Gastroesophageal sphincter (tissue), 4 donors: ENCODE results near the gene RPL19. TPM values are rescaled to one million over a fixed set of nuclear protein-coding genes. Genes with fewer than 3 reads are reported as not detected.

Source experiments
- ATAC-seq: fragments of 150-250 bp; one replicate; pipeline ENCODE4 v1.9.1; 2016; ENCODE audit warnings: mild to moderate bottlenecking, moderate library complexity
- H3K27ac ChIP-seq, 4 donors: fragments of 200-600 bp; sonication (generic) in 3 of 4; 1 replicate in 3 of 4; 2 replicates in 1 of 4; pipeline ENCODE4 v1.5.1; 2016 to 2019
- H3K27me3 ChIP-seq: fragments of 200-600 bp; sonication (generic); one replicate; pipeline ENCODE4 v1.5.1; 2019
- H3K36me3 ChIP-seq, 2 donors: fragments of 200-600 bp; sonication (generic); one replicate each; pipeline ENCODE4 v1.5.1; 2019; ENCODE audit warnings: control low read depth in 1 of 2
- H3K4me1 ChIP-seq, 3 donors: fragments of 200-600 bp; sonication (generic); 1 replicate in 2 of 3; 2 replicates in 1 of 3; pipeline ENCODE4 v1.5.1; 2016 to 2019; ENCODE audit warnings: control low read depth in 2 of 3
- H3K4me3 ChIP-seq, 2 donors: fragments of 200-600 bp; sonication (generic); one replicate each; pipeline ENCODE4 v1.5.1; 2019; ENCODE audit warnings: mild to moderate bottlenecking in 1 of 2, moderate library complexity in 1 of 2
- H3K9me3 ChIP-seq, 3 donors: fragments of 200-600 bp; sonication (generic); one replicate each; pipeline ENCODE4 v1.5.1; 2017 to 2019; ENCODE audit warnings: control low read depth in 2 of 3
- EP300 ChIP-seq: sonication (generic); formaldehyde crosslinking; IDR thresholded peaks from one replicate; pipeline ENCODE4 v1.6.1; 2017; ENCODE audit warnings: antibody characterized with exemption, mild to moderate bottlenecking
- POLR2A ChIP-seq, 2 donors: fragments of 450-650 bp; IDR thresholded peaks; one replicate each; pipeline ENCODE4 v1.6.1; 2017; ENCODE audit warnings: antibody characterized with exemption in 2 of 2, mild to moderate bottlenecking in 2 of 2, moderate library complexity in 1 of 2
- POLR2AphosphoS5 ChIP-seq: sonication (generic); formaldehyde crosslinking; IDR thresholded peaks from one replicate; pipeline ENCODE4 v1.6.1; 2017; ENCODE audit warnings: antibody characterized with exemption
- WGBS, 2 donors: methylation state at CpG; one replicate each; pipeline ENCODE4 v1.1.5; 2018; ENCODE audit warnings: low coverage in 1 of 2; 5-methylcytosine and 5-hydroxymethylcytosine counted together
- total RNA-seq, 4 donors: library from RNA; depleted of rRNA; stranded (reverse); fragments of >200 nt; gene quantifications; one replicate each; pipeline ENCODE4 v1.1.0, GENCODE V29; 2016
- TF ChIP-seq, protein P1 (sequence below), 4 experiments: fragments of 200-600 bp in 2 of 4; fragments of 450-650 bp in 2 of 4; sonication (generic) in 1 of 4; IDR thresholded peaks; one replicate each; pipeline ENCODE4 v1.5.1; 2017 to 2019; ENCODE audit warnings: antibody characterized with exemption in 4 of 4, mild to moderate bottlenecking in 2 of 4, moderate library complexity in 2 of 4

RPL19 gene
- total RNA-seq, 4 donors from 2014 or later, result 1,562 to 3,160 (median 2,477) TPM

DNA sequence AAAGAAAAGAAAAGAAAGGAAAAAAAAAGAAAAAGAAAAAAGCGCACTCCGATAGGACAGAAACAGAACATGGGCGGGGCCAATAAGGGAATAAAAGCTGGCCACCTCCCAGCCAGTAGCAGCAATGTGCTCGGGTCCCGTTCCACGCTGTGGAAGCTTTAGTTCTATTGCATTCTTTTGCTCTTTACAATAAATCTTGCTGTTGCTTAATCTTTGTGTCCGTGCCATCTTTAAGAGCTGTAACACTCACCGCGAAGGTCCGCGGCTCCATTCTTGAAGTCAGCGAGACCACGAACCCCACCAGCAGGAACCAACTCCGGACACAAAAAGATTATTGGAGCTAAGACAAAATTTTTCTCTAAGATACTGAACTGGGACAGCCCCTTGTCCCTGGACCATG, 31.0 kb upstream of the RPL19 start:
- ATAC-seq, result no peak

GRCh38 chr17:39169518-39169917, 30.6 kb upstream of the RPL19 start:
- Histone ChIP-seq H3K9me3 (peaks cover 0 to 4% (median 0%) of the 10 kb centered on the region in 3 donors), H3K4me3 (no peak overlapping the region), H3K27me3 (peaks cover 4% of the 10 kb centered on the region), H3K27ac (no peak overlapping the region), H3K4me1 (peaks cover 0 to 31% (median 4%) of the 10 kb centered on the region in 3 donors), H3K36me3 (no peaks in the 10 kb centered on the region)
- no peak for ATAC-seq
- WGBS, 2 donors, result 68 to 83% methylated on average over 1 to 2 of the region's 3 CpGs
- TF ChIP-seq EP300 (no peak), POLR2A (IDR thresholded peaks at IDR 0.05) (no peak), POLR2AphosphoS5 (no peak)
- TF ChIP-seq, protein P1, sequence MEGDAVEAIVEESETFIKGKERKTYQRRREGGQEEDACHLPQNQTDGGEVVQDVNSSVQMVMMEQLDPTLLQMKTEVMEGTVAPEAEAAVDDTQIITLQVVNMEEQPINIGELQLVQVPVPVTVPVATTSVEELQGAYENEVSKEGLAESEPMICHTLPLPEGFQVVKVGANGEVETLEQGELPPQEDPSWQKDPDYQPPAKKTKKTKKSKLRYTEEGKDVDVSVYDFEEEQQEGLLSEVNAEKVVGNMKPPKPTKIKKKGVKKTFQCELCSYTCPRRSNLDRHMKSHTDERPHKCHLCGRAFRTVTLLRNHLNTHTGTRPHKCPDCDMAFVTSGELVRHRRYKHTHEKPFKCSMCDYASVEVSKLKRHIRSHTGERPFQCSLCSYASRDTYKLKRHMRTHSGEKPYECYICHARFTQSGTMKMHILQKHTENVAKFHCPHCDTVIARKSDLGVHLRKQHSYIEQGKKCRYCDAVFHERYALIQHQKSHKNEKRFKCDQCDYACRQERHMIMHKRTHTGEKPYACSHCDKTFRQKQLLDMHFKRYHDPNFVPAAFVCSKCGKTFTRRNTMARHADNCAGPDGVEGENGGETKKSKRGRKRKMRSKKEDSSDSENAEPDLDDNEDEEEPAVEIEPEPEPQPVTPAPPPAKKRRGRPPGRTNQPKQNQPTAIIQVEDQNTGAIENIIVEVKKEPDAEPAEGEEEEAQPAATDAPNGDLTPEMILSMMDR (IDR thresholded peaks at IDR 0.05), result no peak

More for the DNA sequence above, 31.0 kb upstream of the RPL19 start:
- Histone ChIP-seq H3K4me3 (no peak overlapping the region), H3K4me1 (peaks cover 0 to 33% (median 5%) of the 10 kb centered on the region in 3 donors), H3K36me3 (no peaks in the 10 kb centered on the region), H3K27me3 (peaks cover 4% of the 10 kb centered on the region), H3K9me3 (peaks cover 0 to 4% (median 0%) of the 10 kb centered on the region in 3 donors), H3K27ac (no peak overlapping the region)
- WGBS, 2 donors, result 89 to 96% methylated on average over 13 to 14 of the region's 14 CpGs
- TF ChIP-seq POLR2AphosphoS5, result no peak

GRCh38 chr17:39170109-39170508, 30.0 kb upstream of the RPL19 start:
- Histone ChIP-seq H3K9me3 (peaks cover 0 to 4% (median 0%) of the 10 kb centered on the region in 3 donors), H3K4me3 (no peak overlapping the region), H3K36me3 (peaks cover 0 to under 1% of the 10 kb centered on the region in 2 donors), H3K27ac (no peak overlapping the region), H3K27me3 (peaks cover 4% of the 10 kb centered on the region), H3K4me1 (peaks cover 0 to 31% (median 4%) of the 10 kb centered on the region in 3 donors)
- TF ChIP-seq POLR2AphosphoS5 (no peak), POLR2A (IDR thresholded peaks at IDR 0.05) (no peak), EP300 (no peak)
- TF ChIP-seq, protein P1 (IDR thresholded peaks at IDR 0.05), result no peak
- no peak for ATAC-seq
- WGBS, 2 donors, result 58 to 88% methylated on average over 4 of the region's 4 CpGs

DNA sequence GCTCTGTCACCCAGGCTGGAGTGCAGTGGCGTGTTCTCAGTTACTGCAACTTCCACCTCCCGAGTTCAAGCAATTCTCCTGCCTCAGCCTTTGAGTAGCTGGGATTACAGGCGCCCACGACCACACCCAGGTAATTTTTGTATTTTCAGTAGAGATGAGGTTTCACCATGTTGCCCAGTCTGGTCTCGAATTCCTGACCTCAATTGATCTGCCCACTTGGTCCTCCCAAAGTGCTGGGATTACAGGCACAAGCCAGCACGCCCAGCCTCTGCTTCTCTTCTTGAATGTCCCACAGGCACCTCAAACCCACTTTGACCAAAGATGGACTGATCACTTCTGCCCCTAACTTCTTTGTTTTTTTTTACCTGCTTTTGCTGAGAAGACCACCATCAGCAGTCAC, 29.5 kb upstream of the RPL19 start:
- TF ChIP-seq, protein P1 (IDR thresholded peaks at IDR 0.05), result no peak
- TF ChIP-seq POLR2A (IDR thresholded peaks at IDR 0.05) (no peak), EP300 (no peak), POLR2AphosphoS5 (no peak)
- peaks cover 0 to 4% (median 0%) of the 10 kb centered on the region in 3 donors for H3K9me3 ChIP-seq
- H3K27ac ChIP-seq, result no peak overlapping the region
- WGBS, 2 donors, result 73 to 100% methylated on average over 2 to 6 of the region's 6 CpGs
- H3K27me3 ChIP-seq, result peaks cover 4% of the 10 kb centered on the region
- no peak overlapping the region for H3K4me3 ChIP-seq
- no peak for ATAC-seq
- peaks cover 0 to 5% of the 10 kb centered on the region in 2 donors for H3K36me3 ChIP-seq
- peaks cover 0 to 28% (median 4%) of the 10 kb centered on the region in 3 donors for H3K4me1 ChIP-seq

DNA sequence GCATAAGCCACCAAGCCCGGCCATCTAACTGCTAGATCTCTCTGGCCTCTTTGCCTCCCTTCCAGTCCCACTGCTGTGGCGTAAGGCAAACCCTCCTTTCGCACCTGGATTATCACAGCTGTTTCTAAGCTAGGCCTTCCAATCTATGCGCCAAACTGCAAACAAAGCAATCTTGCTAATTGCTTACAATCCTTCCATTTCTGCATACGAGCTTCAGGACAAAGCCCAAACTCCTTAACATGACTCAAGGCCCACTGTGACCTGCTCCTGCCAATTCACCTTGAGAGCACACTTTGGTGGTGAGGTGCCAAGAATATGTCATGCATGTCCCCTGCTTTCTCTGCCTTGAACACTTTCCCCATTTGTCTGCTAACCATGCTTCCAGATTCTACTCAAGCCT, 28.1 kb upstream of the RPL19 start:
- Histone ChIP-seq H3K9me3 (peaks cover 0 to 4% (median 0%) of the 10 kb centered on the region in 3 donors), H3K36me3 (peaks cover 0 to 19% of the 10 kb centered on the region in 2 donors), H3K4me3 (no peak overlapping the region), H3K4me1 (peaks cover 0 to 15% (median 3%) of the 10 kb centered on the region in 3 donors), H3K27ac (no peak overlapping the region), H3K27me3 (peaks cover 4% of the 10 kb centered on the region)
- WGBS, 2 donors, result 67 to 83% methylated on average over 2 to 5 of the region's 5 CpGs
- TF ChIP-seq EP300 (no peak), POLR2A (IDR thresholded peaks at IDR 0.05) (no peak), POLR2AphosphoS5 (no peak)
- TF ChIP-seq, protein P1 (IDR thresholded peaks at IDR 0.05), result no peak
- ATAC-seq, result no peak
